ENCODE data around the gene FAM186B. TPM values are rescaled to one million over a fixed set of nuclear protein-coding genes. Genes with fewer than 3 reads are reported as not detected.

The FAM186B gene
- total RNA-seq, 1 experiment from 2014 or later = 0.39 TPM

DNA sequence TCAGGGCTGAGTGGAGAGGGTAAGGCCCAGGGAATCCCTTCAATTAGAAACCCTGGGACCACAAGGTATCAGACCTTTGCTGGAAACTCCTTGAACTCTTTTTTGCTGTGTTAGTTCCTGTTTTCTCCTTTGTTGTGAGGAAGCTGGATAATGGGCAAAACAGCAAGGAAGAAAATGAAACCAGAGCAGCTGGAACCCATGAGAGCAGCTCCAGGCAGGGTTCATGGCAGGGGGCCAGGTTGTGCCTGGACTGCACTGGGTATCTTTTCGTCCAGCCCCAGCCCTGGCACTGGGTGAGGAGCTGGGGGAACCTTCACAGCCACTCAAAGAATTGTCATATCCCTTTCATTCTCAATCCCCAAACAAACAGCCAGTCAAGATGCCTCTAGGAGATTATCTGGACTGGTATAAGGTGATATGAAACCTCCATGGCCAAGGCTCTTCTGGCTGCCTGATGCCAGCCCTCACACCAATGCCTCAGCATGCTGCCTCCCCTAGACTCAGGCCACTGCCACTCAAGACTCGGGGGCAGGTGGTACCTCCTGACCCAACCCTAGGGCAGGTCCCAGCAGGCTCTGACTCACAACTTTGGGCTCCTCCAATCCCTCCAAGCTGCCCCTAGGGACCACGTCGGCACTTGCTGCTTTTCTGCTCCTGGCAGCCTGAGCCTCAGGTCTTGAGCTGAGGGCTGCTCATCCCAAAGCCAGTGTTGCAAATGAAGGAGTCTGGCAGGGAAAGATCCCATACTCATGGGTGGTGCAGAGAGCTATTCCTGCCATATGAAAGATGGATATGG is 16.5 kb downstream of the FAM186B start:
- no peak overlapping the region for H3K4me3 Mint-ChIP-seq
- no peaks in the 10 kb centered on the region for H3K27me3 Mint-ChIP-seq (ENCODE audit: low read depth)
- H3K9me3 Mint-ChIP-seq = 0 out of 2 replicates have a peak, but pooled peaks cover 4% of the 10 kb centered on the region
- no peak for TF ChIP-seq ZNF219 (CRISPR knock-in tag; IDR thresholded peaks at IDR 0.05; ENCODE audit: borderline replicate concordance)
- TF ChIP-seq NR2C2 (CRISPR knock-in tag; IDR thresholded peaks at IDR 0.05) = no peak
- TF ChIP-seq ESRRA (CRISPR knock-in tag; IDR thresholded peaks at IDR 0.05; ENCODE audit: borderline replicate concordance) = no peak
- no peak for TF ChIP-seq ZNF138 (CRISPR knock-in tag; conservative IDR thresholded peaks at IDR 0.05)
- no peak for TF ChIP-seq FOXK1 (CRISPR knock-in tag; IDR thresholded peaks at IDR 0.05)
- TF ChIP-seq, protein P1, sequence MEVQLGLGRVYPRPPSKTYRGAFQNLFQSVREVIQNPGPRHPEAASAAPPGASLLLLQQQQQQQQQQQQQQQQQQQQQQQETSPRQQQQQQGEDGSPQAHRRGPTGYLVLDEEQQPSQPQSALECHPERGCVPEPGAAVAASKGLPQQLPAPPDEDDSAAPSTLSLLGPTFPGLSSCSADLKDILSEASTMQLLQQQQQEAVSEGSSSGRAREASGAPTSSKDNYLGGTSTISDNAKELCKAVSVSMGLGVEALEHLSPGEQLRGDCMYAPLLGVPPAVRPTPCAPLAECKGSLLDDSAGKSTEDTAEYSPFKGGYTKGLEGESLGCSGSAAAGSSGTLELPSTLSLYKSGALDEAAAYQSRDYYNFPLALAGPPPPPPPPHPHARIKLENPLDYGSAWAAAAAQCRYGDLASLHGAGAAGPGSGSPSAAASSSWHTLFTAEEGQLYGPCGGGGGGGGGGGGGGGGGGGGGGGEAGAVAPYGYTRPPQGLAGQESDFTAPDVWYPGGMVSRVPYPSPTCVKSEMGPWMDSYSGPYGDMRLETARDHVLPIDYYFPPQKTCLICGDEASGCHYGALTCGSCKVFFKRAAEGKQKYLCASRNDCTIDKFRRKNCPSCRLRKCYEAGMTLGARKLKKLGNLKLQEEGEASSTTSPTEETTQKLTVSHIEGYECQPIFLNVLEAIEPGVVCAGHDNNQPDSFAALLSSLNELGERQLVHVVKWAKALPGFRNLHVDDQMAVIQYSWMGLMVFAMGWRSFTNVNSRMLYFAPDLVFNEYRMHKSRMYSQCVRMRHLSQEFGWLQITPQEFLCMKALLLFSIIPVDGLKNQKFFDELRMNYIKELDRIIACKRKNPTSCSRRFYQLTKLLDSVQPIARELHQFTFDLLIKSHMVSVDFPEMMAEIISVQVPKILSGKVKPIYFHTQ (CRISPR knock-in tag; IDR thresholded peaks at IDR 0.05) = no peak
- no peak for TF ChIP-seq NR3C1 (CRISPR knock-in tag; conservative IDR thresholded peaks at IDR 0.05; ENCODE audit: low read depth)
- no peak for TF ChIP-seq TEAD4 (CRISPR knock-in tag; IDR thresholded peaks at IDR 0.05)
- TF ChIP-seq E2F1 (CRISPR knock-in tag; IDR thresholded peaks at IDR 0.05) = no peak
- no peak for TF ChIP-seq ZBTB43 (CRISPR knock-in tag; IDR thresholded peaks at IDR 0.05)
- no peak for TF ChIP-seq ZNF671 (CRISPR knock-in tag; IDR thresholded peaks at IDR 0.05)
- TF ChIP-seq SP1 (CRISPR knock-in tag; conservative IDR thresholded peaks at IDR 0.05) = no peak
- TF ChIP-seq ZBTB21 (CRISPR knock-in tag; IDR thresholded peaks at IDR 0.05; ENCODE audit: borderline replicate concordance) = no peak
- no peak for TF ChIP-seq RORB (CRISPR knock-in tag; IDR thresholded peaks at IDR 0.05)
- TF ChIP-seq FOXP4 (CRISPR knock-in tag; IDR thresholded peaks at IDR 0.05) = no peak
- TF ChIP-seq, protein P2, sequence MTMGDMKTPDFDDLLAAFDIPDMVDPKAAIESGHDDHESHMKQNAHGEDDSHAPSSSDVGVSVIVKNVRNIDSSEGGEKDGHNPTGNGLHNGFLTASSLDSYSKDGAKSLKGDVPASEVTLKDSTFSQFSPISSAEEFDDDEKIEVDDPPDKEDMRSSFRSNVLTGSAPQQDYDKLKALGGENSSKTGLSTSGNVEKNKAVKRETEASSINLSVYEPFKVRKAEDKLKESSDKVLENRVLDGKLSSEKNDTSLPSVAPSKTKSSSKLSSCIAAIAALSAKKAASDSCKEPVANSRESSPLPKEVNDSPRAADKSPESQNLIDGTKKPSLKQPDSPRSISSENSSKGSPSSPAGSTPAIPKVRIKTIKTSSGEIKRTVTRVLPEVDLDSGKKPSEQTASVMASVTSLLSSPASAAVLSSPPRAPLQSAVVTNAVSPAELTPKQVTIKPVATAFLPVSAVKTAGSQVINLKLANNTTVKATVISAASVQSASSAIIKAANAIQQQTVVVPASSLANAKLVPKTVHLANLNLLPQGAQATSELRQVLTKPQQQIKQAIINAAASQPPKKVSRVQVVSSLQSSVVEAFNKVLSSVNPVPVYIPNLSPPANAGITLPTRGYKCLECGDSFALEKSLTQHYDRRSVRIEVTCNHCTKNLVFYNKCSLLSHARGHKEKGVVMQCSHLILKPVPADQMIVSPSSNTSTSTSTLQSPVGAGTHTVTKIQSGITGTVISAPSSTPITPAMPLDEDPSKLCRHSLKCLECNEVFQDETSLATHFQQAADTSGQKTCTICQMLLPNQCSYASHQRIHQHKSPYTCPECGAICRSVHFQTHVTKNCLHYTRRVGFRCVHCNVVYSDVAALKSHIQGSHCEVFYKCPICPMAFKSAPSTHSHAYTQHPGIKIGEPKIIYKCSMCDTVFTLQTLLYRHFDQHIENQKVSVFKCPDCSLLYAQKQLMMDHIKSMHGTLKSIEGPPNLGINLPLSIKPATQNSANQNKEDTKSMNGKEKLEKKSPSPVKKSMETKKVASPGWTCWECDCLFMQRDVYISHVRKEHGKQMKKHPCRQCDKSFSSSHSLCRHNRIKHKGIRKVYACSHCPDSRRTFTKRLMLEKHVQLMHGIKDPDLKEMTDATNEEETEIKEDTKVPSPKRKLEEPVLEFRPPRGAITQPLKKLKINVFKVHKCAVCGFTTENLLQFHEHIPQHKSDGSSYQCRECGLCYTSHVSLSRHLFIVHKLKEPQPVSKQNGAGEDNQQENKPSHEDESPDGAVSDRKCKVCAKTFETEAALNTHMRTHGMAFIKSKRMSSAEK (CRISPR knock-in tag; IDR thresholded peaks at IDR 0.05; ENCODE audit: borderline replicate concordance) = no peak
- TF ChIP-seq SMAD3 (CRISPR knock-in tag; IDR thresholded peaks at IDR 0.05; ENCODE audit: borderline replicate concordance) = no peak
- TF ChIP-seq TEAD1 (CRISPR knock-in tag; IDR thresholded peaks at IDR 0.05) = no peak
- TF ChIP-seq ZNF121 (CRISPR knock-in tag; IDR thresholded peaks at IDR 0.05) = no peak
- no peak for TF ChIP-seq IRF2 (CRISPR knock-in tag; IDR thresholded peaks at IDR 0.05; ENCODE audit: borderline replicate concordance, low read depth)
- H3K4me1 Mint-ChIP-seq = no peaks in the 10 kb centered on the region
- ChIA-PET CTCF (interaction anchor here (1.1 to 1.8 kb wide), 3 partner anchors 8 to 241 kb away, joined by 3 to 8 read pairs (median 4); no protein-coding TSS in a partner anchor), POLR2A (no interaction called here)
- DNase-seq (ENCODE audit: low spot score) (no peak), ATAC-seq (no peak; the same call in 1 of the 2 replicates)
- peak overlapping the region; percentile 41; the same call in 1 of the 2 replicates for H3K27ac Mint-ChIP-seq
- H3K36me3 Mint-ChIP-seq = peaks cover 12% of the 10 kb centered on the region

Measured in WTC11 (cell line).